GM12892 (cell line): ENCODE data around the gene ZNF185.

Experiments used
- POLR2A ChIP-seq: IDR thresholded peaks from 2 replicates; pipeline ENCODE4 v1.6.1; 2011; ENCODE audit warnings: low read depth, low read length, control low read depth
- POLR2AphosphoS5 ChIP-seq: IDR thresholded peaks from 2 replicates; pipeline ENCODE4 v1.6.1; 2011; ENCODE audit warnings: low read depth, low read length, control low read depth
- TAF1 ChIP-seq: IDR thresholded peaks from 2 replicates; pipeline ENCODE4 v1.6.1; 2011; ENCODE audit warnings: low read depth, mild to moderate bottlenecking, control low read depth, low read length, borderline replicate concordance

DNA sequence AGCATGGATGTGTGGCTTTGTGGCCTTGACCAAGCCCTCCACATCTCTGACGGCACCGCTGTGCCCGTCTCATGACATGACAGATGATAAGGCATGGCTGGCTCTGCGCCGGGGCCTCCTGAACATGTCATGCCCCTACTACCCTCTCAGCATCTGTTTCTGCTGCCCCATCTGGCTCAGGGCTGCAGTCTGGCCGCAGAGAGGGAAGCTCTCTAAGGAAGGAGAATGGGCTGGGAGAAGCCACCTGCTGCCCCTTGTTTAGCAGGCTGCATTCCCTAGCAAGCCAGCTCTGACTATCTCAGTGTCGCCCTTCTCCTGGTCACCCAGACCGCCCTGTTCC, 7.2 kb downstream of the ZNF185 start:
- TF ChIP-seq POLR2A (no peak), POLR2AphosphoS5 (no peak), TAF1 (no peak)
